Measurements from ENCODE around the gene GGTLC3.
"Not testable (repeated sequence)": the region's sequence is repeated elsewhere in the genome, so short reads cannot be mapped to it uniquely, and the experiment has no call there.

- not testable (repeated sequence) for TF ChIP-seq POLR2A (IDR thresholded peaks at IDR 0.05; ENCODE audit: low read length); GATA1 (IDR thresholded peaks at IDR 0.05; ENCODE audit: low read depth, low read length)
Observed at GRCh38 chr22:18533633-18534032, 15.7 kb upstream of the GGTLC3 start.
